PC-9 (cell line): ENCODE results near the gene TGM2.

ENCODE experiments used
- EZH2 ChIP-seq: fragments of 200-600 bp; sonication (generic); IDR thresholded peaks from 2 replicates; pipeline ENCODE4 v1.8.0; 2017; ENCODE audit warnings: antibody characterized with exemption, low read depth
- TF ChIP-seq, protein P1 (sequence below): fragments of 200-600 bp; sonication (generic); conservative IDR thresholded peaks from 2 replicates; pipeline ENCODE4 v1.6.1; 2017; ENCODE audit warnings: mixed run types, antibody characterized with exemption, mild to moderate bottlenecking, moderate library complexity

DNA sequence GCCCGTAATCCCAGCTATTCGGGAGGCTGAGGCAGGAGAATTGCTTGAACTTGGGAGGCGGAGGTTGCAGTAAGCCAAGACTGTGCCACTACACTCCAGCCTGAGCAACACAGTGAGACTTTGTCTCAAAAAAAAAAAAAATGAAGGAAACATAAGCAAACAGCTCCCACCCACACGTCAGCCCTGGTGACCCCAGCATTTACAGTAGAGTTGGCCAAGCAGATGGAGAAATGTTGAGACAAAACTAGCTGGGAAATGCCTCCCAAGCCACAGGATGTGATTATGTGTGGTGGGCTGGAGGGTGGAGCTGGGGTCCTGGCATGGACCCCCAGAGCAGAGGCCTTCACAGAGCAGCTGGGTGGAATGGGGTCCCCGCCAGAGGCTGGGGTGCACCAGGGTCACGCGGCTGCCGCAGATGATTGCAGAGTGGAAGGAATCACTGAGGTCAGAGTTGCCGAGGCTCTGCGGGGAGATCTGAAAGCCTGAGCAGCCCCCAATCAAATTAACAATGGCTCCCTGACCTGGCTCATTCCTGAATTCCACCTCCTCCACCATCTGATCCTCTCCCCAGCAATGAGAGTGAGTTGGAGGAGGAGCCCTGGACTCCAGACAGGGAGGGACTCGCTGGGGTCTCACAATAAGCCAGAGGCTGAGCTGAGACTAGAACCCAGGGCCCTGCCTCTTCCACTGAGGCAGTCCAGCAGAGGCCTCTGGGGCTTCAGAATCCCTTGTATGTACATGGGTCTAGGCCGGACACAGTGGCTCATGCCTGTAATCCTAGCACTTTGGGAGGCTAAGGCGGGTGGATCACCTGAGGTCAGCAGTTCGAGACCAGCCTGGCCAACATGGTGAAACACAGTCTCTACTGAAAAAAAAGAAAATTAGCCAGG is 34.7 kb upstream of the TGM2 start:
- TF ChIP-seq, protein P1, sequence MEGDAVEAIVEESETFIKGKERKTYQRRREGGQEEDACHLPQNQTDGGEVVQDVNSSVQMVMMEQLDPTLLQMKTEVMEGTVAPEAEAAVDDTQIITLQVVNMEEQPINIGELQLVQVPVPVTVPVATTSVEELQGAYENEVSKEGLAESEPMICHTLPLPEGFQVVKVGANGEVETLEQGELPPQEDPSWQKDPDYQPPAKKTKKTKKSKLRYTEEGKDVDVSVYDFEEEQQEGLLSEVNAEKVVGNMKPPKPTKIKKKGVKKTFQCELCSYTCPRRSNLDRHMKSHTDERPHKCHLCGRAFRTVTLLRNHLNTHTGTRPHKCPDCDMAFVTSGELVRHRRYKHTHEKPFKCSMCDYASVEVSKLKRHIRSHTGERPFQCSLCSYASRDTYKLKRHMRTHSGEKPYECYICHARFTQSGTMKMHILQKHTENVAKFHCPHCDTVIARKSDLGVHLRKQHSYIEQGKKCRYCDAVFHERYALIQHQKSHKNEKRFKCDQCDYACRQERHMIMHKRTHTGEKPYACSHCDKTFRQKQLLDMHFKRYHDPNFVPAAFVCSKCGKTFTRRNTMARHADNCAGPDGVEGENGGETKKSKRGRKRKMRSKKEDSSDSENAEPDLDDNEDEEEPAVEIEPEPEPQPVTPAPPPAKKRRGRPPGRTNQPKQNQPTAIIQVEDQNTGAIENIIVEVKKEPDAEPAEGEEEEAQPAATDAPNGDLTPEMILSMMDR: no peak
- TF ChIP-seq EZH2: no peak
